Hippocampal formation (tissue), 2 donors: Measurements from ENCODE around the gene NTMT1.

Experiments used
- DNase-seq, 2 donors: peaks; one replicate each; lab custom pipeline; 2025; lab: John Stamatoyannopoulos, UW

Gene NTMT1

GRCh38 chr9:129597355-129598088, 28.4 kb upstream of the NTMT1 start:
- no peak for DNase-seq

DNA sequence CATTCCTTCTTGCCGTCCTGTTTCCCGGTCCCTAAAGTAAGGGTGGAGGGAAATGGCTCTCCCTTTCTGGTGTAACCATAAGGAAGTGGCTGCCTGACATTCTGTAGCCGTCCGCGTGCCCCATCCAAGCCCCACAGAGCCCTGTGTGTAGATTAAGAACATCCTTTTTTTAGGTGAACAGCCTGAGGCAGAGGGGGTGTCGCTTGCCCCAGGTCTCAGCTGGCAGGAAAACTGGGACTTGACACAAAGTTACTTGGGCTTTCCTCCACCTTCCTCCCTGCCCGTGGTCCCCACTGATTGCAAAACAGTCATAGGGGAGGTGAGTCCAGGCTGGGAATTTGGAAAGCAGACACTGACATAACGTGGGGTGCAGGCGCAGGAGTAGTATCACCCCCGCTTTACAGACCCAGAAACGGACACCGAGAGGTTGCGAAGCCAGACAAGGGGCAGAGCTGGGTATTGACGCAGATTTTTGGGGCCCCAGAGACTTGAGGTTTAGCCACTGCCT, 27.8 kb upstream of the NTMT1 start:
- no peak for DNase-seq

- no peak for DNase-seq
Measured at GRCh38 chr9:129601082-129601674, 24.8 kb upstream of the NTMT1 start.

GRCh38 chr9:129602598-129603415, 23.2 kb upstream of the NTMT1 start:
- DNase-seq, result no peak

DNA sequence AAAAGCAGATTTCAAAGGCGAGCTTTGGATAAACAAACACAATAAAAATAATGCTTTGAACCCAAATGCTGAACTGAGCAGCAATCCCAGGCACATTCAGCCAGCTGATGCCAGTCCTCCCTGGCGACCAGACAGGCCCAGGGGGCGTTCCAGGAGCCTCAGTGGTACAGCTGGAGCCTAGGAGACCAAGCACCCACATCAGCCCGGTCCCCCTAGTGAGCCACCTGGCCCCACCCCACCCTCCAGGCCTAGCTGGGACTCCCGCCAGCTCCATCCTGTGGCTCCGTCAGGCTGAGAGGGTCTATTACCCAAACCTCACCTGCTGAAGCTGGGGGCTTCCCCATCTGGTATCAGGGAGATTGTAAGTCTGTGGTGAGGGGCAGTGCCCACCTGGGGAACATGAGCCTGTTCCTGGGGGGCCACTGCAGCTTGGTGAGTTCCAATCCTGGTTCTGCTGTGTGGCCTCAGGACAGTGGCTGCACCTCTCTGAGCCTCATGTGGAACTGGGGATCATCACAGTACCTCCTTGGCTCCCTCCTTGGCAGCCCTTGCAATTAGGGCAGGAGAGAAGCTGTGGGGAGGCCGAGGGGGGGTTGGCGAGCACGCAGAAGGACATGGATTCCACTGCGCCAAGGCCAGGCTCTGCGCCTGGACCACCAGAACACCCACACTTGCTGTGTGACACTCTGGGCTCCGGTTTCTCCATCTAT, 21.8 kb upstream of the NTMT1 start:
- no peak for DNase-seq

DNA sequence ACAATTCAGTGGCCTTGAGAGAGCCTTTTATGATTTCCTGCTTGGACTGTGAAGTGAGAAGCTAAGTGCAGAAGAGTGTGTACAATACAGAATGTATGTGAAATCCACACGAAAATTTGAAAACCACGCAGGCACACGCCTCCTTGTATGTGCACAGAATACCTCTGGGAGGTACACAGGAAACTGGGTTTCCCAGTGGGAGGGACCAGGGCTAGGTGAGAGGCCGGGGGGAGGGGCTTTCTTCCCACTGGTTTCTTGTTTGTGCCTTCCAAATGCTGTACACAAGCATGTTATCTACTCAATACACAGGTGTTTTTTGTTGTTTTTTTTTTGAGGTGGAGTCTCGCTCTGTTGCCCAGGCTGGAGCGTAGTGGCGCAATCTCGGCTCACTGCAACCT, 21.2 kb upstream of the NTMT1 start:
- DNase-seq, result no peak

DNA sequence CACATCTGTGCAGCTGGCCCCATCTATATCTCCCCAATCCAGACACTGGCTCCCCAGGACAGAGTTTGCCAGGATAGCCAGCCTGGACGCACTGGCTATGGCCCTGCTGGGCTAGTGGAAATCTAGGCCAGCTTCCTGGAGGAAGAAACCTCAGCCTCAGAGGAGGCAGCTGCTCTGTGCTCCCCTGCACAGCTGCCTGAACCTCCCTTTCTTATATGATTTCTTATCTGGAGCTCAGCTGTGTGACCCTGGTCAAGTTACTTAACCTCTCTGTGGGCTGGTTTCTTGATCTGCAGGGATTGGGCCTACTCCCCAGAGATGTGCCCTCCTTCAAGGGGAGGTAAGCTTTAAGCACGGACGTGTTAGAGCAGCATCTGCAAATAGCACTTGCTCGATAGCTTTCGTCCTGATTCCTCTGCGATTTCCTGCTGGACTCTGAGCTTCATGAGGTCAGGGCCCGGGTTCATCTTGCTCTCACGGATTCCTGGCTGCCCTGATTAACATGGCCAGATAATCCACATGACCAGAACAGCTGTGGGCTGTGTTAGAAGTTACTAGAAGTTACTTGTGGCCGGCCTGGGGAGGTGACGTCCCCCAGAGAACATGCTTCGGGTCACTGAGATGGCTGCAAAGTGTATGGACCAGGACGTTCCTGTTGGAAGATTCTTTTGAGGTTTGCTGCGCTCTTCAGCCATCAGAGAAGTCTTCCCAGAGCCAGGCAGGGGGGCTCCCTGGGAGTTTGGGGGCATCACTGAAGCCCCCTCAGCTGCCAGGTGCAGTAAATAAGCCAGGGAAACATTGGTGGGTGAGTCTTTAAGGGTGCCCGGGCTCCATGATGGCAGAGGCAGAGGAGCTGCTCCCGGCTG, 19.6 kb upstream of the NTMT1 start:
- DNase-seq, result no peak

DNA sequence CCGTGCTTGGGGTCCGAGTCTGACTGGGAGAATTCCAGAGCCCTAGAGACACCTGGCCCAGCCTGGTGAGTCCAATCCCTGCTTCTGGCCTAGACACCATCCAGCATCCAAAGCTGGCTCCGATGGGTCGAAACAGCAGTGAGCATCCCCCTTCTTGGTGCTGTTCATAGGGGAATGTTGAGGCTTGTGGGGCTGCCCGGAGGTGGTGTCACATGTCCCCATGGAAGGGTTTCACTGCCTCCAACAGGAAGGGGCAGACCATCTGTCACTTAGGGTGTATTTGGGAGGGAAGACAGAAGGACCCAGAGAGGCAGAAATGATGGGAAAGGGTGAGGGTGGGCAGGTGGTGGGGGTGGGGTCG, 19.0 kb upstream of the NTMT1 start:
- DNase-seq, result no peak

- no peak for DNase-seq
Measured at GRCh38 chr9:129608561-129609481, 17.1 kb upstream of the NTMT1 start.

DNA sequence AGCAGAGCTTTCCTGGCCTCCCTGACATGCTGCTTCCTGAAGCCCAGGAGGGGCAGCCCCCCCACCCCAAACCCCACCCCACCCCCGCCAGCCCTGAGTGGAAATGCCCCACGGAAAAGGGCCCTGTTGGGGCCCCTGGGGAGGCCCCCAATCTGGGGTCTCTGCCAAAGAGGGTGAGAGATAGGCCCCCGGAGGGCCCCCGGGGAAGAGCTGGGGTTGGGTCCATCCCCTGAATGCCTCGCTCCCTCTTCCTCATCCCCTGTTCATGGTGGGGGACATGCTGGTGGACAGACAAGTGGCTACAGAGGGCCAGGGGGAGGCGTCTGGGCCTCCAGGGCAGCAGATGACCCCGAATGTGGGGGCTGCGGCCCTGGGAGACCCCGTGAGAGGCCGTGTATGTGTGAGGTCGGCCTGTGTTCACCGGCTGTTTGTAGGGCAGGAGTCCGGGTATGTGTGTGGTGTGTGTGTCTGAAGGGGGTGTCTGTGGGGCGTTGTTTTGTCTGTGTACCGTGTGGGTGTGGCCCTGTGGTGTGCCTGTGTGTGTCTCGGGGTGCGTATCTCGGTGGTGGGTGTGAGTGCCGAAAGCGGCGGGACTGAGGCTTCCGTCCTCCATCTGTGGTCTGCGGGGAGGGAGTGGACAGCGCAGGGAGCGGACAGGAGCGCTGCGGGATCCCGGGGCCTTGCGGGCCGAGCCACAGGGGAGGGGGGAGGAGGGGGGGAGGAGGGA, 16.3 kb upstream of the NTMT1 start:
- DNase-seq, result no peak

- no peak for DNase-seq
Measured at GRCh38 chr9:129610213-129610472, 15.8 kb upstream of the NTMT1 start.

DNA sequence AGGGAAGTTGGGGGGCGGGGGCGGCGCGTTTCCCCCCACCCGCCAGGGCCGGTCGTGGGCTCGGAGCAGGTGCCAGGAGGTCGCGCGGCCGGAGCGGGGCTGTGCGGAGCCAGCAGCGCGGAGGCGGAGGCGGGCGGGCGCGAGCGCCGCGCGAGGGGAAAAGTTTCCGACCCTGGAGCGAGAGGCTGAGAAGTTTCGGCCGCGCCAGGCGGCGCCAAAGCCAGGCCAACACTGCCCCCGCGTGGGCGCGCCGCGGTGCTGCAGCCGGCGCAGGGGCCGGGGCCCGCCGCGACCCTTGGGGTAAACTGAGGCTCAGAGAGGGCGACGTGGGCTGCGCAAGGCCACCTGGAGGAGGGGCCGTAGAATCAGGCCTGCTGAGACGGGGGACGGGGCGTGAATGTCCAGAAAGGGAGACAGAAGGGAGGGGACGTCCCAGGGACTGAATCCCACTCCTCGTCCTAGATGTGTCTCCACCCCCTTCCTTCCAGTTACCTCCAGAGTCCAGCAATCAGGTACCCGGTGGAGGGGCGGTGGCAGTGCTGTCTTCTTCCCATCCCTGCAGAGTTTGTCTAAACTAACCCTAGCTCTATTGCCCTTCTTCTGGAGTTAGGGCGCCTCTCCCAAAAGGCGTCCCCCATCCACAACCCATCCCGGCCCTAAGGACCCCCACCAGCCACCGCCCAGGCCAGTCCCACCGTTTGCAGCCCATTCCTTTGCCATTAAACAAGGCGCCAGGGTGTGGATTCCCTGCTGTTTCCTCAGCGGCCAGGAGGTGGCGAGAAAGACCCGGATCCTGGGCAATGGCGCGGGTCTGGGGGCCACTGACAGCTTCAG, 15.3 kb upstream of the NTMT1 start:
- DNase-seq, result peak; percentile 32 to 67

- no peak for DNase-seq
Measured at GRCh38 chr9:129611307-129611800, 14.6 kb upstream of the NTMT1 start.

- no peak for DNase-seq
Measured at GRCh38 chr9:129612123-129612522, 13.8 kb upstream of the NTMT1 start.

GRCh38 chr9:129612815-129613519, 13.0 kb upstream of the NTMT1 start:
- no peak for DNase-seq

DNA sequence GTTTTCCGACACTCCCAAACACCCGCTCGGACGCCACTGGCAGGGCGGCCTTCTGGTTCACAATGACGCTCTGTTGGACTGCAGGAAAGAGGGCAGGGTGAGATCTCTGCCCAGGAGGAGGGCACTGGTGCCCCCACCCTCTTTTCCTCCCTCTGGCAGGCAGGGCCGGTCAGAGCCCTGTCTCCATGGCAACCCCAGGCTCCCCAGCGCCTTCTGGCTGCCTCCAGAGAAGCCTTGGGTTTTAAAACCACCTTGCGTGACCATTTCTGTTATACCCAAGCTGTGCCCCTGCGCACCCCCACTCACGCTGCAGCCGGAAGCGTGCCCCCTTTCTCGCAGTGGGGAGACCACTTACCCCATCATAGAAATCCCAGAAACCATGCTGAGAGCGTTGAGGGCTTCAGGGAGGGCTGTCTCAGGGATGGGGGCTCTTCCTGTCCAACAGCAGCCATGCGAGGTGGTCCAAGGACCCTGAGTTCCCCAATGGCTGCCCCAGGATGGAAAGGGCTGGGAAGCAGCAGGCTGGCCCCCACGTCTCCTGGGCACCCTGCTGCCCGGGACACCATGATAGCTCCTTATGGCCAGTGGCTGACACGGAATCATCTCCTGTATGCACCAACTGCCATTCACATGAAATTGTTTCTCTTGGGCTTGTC, 12.3 kb upstream of the NTMT1 start:
- DNase-seq, result peak; percentile 81 to 92

DNA sequence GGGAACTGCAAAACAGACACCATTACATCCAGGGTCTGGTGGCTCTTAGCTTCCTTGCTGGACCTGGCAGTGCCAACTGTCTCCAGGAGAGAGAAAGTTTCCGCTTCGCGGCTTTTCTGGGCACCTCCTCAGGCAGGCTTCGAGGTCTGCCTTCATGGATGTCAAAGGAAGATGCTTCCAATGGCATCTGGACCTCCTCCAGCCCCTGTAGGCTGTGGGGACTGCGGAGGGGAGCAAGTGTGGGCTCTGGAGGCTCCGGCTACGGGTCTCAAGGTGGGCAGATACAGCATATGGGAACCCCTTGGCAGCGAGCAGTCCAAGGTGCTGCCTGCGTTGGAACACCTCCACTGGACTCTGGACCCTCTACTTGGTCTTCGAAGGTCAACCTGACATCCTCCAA, 11.0 kb upstream of the NTMT1 start:
- no peak for DNase-seq
